ENCODE measurements around the gene CIITA.
"Not testable (repeated sequence)": the region's sequence is repeated elsewhere in the genome, so short reads cannot be mapped to it uniquely, and the experiment has no call there.

The CIITA gene

DNA sequence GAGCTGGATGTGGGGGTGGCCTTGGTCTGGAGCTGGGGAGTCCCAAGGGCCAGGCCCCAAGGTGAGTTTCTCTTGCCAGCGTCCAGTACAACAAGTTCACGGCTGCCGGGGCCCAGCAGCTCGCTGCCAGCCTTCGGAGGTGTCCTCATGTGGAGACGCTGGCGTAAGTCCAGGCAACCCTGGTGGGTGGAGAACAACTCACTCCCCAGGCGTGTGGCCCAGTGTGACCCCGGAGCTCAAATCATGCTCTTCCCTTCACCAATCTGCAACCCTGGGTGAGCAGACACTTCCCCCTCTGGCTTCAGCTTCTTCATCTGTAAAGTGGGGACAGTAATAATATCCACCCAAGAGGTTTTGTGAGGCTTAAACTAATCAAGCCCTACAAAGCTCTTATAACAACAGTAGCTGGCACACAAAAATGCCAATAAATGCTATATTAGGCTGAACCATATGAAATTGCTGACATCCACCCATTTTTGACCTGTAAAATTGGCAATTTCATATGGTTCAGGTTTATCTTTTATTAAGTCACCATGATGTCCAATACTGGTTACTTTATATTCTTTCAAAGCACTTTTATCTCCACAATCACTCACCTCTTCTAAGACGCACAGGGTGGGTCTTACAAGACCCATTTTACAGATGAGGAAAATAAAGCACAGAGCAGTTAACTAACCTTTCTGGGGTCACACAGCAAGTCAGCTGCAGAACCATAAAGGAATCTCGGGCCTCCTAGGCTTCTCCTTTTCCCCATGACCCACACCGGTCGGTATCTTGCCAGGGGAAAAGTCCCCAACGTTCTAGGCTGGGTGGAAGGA lies 45.5 kb downstream of the CIITA start:
- no peak for DNase-seq

GRCh38 chr16:10923146-10923649 lies 46.2 kb downstream of the CIITA start:
- no peak for DNase-seq

DNA sequence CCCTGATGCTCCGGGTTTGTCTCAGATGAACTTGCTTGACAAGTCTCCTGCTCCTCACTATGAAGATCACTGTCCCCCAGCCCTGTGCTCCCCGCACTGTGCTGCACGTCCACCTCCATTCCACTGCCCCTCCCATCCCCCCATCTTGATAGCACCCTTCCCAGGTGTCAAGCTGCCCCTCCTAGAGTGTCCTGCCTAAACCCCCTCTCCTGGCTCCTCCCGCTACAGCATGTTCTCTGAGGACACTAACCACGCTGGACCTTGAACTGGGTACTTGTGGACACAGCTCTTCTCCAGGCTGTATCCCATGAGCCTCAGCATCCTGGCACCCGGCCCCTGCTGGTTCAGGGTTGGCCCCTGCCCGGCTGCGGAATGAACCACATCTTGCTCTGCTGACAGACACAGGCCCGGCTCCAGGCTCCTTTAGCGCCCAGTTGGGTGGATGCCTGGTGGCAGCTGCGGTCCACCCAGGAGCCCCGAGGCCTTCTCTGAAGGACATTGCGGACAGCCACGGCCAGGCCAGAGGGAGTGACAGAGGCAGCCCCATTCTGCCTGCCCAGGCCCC lies 46.7 kb downstream of the CIITA start:
- no peak for DNase-seq

GRCh38 chr16:10925285-10925684 lies 48.3 kb downstream of the CIITA start:
- DNase-seq: not testable (repeated sequence)

GRCh38 chr16:10926094-10926493 lies 49.1 kb downstream of the CIITA start:
- DNase-seq: no peak

GRCh38 chr16:10926867-10927266 lies 49.9 kb downstream of the CIITA start:
- DNase-seq: no peak

DNA sequence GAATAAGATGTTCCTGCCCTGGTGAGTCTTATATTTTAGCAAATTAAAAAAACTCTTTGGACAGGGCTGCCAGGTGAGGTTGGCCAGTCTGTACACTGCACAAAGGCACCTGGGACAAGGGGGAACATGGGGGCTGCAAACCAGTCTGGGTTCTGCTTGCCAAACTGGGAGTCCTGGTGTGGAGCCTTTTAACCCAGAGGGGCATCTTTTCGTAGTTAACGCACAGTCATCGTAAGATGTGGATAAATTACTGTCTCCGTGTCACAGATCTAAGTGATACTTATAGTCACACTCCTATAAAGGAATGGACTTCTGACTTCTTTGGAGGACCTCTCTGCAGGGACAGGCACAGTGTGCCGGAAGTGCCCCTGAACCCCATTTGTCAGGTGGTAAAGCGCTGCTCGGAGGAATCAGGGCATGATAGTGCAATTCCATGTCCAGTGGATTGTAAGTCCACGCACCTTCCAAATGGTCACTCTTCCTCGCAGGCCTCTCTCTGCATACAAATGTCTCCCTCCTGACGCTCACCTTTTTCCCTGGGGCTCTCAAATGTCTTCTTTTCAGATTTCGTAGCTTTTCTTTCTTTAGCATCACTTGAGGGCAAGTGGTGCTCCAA lies 50.6 kb downstream of the CIITA start:
- DNase-seq: no peak

GRCh38 chr16:10929097-10929496 lies 52.1 kb downstream of the CIITA start:
- not testable (repeated sequence) for DNase-seq

- no peak for DNase-seq
Observed at GRCh38 chr16:10929853-10930754, 53.1 kb downstream of the CIITA start.

GRCh38 chr16:10930755-10931093 lies 53.7 kb downstream of the CIITA start:
- DNase-seq: no peak

- no peak for DNase-seq
Observed at GRCh38 chr16:10931134-10931533, 54.1 kb downstream of the CIITA start.

DNA sequence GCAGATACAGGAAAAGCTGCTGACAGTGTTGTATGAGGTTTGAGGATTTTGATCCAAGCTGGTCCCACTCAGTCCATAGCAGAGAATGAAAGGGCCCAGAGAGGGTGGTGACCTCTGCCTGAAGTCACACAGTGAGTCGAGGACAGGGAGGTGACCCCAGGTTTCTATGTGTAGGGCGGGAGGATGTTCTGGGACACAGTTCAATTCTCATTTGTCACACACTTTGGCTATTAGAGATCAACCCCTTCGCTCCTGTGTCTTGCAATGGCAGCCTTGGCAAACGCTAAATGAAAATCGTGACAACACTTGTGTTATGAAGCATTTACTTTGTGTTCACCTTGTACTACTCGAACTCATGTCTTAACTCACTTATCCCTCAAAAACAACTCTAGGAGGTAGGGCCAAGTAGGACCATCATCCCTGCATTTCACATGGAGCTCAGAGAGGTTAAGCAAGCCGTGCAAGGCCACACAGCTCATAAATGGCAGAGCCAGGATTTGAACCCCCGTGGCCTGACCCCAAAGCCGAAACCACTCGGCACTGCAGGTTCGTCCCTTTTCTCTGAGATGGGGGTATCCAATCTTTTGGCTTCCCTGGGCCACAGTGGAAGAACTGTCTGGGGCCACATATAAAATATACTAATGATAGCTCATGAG lies 55.1 kb downstream of the CIITA start:
- DNase-seq: no peak

DNA sequence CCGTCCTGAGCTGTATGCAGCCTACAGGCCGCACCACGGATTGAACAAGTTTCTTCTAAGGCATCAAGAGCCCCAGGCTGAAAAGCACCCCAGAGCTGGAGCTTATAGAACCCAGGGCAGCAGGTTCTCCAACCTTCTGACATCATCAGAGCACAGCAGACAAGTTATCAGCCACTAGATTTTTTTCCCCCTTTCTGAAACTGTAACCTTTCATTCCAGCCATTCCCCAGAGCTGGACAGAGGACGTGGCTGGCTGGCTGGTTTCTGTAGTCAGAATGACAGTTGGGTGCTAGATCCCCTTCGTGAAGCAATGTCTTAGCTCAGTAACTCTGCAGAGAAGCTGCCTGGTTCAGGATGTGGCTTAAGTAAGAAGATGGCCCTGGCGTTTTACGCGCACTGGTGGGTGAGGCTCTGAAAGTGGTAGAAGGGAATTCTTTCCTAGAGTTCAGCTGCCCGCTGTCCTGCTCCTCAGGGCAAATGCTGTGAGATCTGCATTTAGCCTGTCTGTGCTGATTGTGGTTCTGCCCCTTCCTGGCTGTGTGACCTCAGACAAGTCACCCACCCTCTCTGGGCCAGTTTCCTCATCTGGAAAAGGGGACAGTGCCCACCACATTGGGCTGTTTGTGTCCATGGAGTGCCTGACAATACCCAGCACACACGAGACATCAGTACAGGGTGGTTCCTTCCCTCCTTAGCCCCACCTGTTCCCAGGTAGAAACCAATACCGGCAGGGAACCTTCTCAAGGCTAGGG lies 56.1 kb downstream of the CIITA start:
- no peak for DNase-seq

- DNase-seq: no peak
Observed at GRCh38 chr16:10933865-10934264, 56.9 kb downstream of the CIITA start.

- DNase-seq: no peak
Observed at GRCh38 chr16:10934325-10935107, 57.5 kb downstream of the CIITA start.

- DNase-seq: no peak
Observed at GRCh38 chr16:10935226-10935915, 58.4 kb downstream of the CIITA start.

- no peak for DNase-seq
Observed at GRCh38 chr16:10936272-10936984, 59.4 kb downstream of the CIITA start.

GRCh38 chr16:10937068-10937859 lies 60.3 kb downstream of the CIITA start:
- no peak for DNase-seq

- DNase-seq: no peak
Observed at GRCh38 chr16:10938321-10938720, 61.3 kb downstream of the CIITA start.

All from retina (tissue), 1 donor.